Neuron (in vitro differentiated cells): ENCODE results near the gene FANK1.
"Not testable (repeated sequence)": the region's sequence is repeated elsewhere in the genome, so short reads cannot be mapped to it uniquely, and the experiment has no call there.

Experiments used
- H2AFZ ChIP-seq: one replicate; pipeline ENCODE4 v1.6.1; 2013; ENCODE audit warnings: low read depth, mild to moderate bottlenecking, inconsistent platforms, low read length, moderate library complexity
- H3K27me3 ChIP-seq: one replicate; pipeline ENCODE4 v1.6.1; 2013; ENCODE audit warnings: low read length; ENCODE audit not compliant: insufficient read depth
- H3K36me3 ChIP-seq: one replicate; pipeline ENCODE4 v1.6.1; 2013; ENCODE audit warnings: low read length; ENCODE audit not compliant: insufficient read depth
- H3K4me1 ChIP-seq: one replicate; pipeline ENCODE4 v1.6.1; 2013; ENCODE audit warnings: low read length; ENCODE audit not compliant: insufficient read depth
- H3K4me3 ChIP-seq: 2 replicates; pipeline ENCODE4 v1.5.1; 2013; ENCODE audit warnings: mild to moderate bottlenecking, low read length, moderate library complexity
- H3K9me3 ChIP-seq: one replicate; pipeline ENCODE4 v1.6.1; 2013; ENCODE audit warnings: low read length

The FANK1 gene

GRCh38 chr10:126042354-126042753, 146.0 kb downstream of the FANK1 start:
- Histone ChIP-seq H3K36me3 (no peaks in the 10 kb centered on the region), H3K4me1 (peaks cover 20% of the 10 kb centered on the region), H3K4me3 (no peak overlapping the region), H3K9me3 (no peaks in the 10 kb centered on the region), H3K27me3 (no peaks in the 10 kb centered on the region), H2AFZ (no peak overlapping the region)

- H3K9me3 ChIP-seq: no peaks in the 10 kb centered on the region
- no peak overlapping the region for H3K4me3 ChIP-seq
- H3K4me1 ChIP-seq: peaks cover 20% of the 10 kb centered on the region
- H3K36me3 ChIP-seq: no peaks in the 10 kb centered on the region
- H2AFZ ChIP-seq: no peak overlapping the region
- no peaks in the 10 kb centered on the region for H3K27me3 ChIP-seq
Measured at GRCh38 chr10:126042906-126043305, 146.5 kb downstream of the FANK1 start.

GRCh38 chr10:126043389-126043788, 147.0 kb downstream of the FANK1 start:
- no peaks in the 10 kb centered on the region for H3K9me3 ChIP-seq
- H2AFZ ChIP-seq: no peak overlapping the region
- H3K36me3 ChIP-seq: no peaks in the 10 kb centered on the region
- no peaks in the 10 kb centered on the region for H3K27me3 ChIP-seq
- H3K4me3 ChIP-seq: no peak overlapping the region
- H3K4me1 ChIP-seq: peaks cover 20% of the 10 kb centered on the region

- no peaks in the 10 kb centered on the region for H3K9me3 ChIP-seq
- H3K27me3 ChIP-seq: no peaks in the 10 kb centered on the region
- peaks cover 19% of the 10 kb centered on the region for H3K4me1 ChIP-seq
- no peaks in the 10 kb centered on the region for H3K36me3 ChIP-seq
- H3K4me3 ChIP-seq: no peak overlapping the region
- no peak overlapping the region for H2AFZ ChIP-seq
Measured at GRCh38 chr10:126045861-126046260, 149.5 kb downstream of the FANK1 start.

- H3K9me3 ChIP-seq: no peaks in the 10 kb centered on the region
- H3K36me3 ChIP-seq: no peaks in the 10 kb centered on the region
- no peak overlapping the region for H3K4me3 ChIP-seq
- H3K27me3 ChIP-seq: no peaks in the 10 kb centered on the region
- H3K4me1 ChIP-seq: peaks cover 9% of the 10 kb centered on the region
- no peak overlapping the region for H2AFZ ChIP-seq
Measured at GRCh38 chr10:126046831-126047230, 150.5 kb downstream of the FANK1 start.

GRCh38 chr10:126047749-126048148, 151.4 kb downstream of the FANK1 start:
- H3K9me3 ChIP-seq, H3K4me1 ChIP-seq, H3K36me3 ChIP-seq, H2AFZ ChIP-seq, H3K4me3 ChIP-seq, H3K27me3 ChIP-seq: not testable (repeated sequence)

GRCh38 chr10:126049759-126050700, 153.7 kb downstream of the FANK1 start:
- Histone ChIP-seq H3K4me3 (no peak overlapping the region), H3K4me1 (no peaks in the 10 kb centered on the region), H2AFZ (no peak overlapping the region), H3K9me3 (no peaks in the 10 kb centered on the region), H3K27me3 (no peaks in the 10 kb centered on the region), H3K36me3 (no peaks in the 10 kb centered on the region)

- H3K27me3 ChIP-seq: no peaks in the 10 kb centered on the region
- no peak overlapping the region for H2AFZ ChIP-seq
- H3K9me3 ChIP-seq: no peaks in the 10 kb centered on the region
- H3K4me1 ChIP-seq: no peaks in the 10 kb centered on the region
- no peaks in the 10 kb centered on the region for H3K36me3 ChIP-seq
- no peak overlapping the region for H3K4me3 ChIP-seq
Measured at GRCh38 chr10:126052171-126052570, 155.8 kb downstream of the FANK1 start.

- Histone ChIP-seq H3K4me1 (peaks cover 15% of the 10 kb centered on the region), H3K4me3 (no peak overlapping the region), H2AFZ (no peak overlapping the region), H3K27me3 (no peaks in the 10 kb centered on the region), H3K36me3 (no peaks in the 10 kb centered on the region), H3K9me3 (no peaks in the 10 kb centered on the region)
Measured at GRCh38 chr10:126054191-126054590, 157.8 kb downstream of the FANK1 start.

GRCh38 chr10:126057494-126057893, 161.1 kb downstream of the FANK1 start:
- H3K9me3 ChIP-seq: peaks cover 1% of the 10 kb centered on the region
- peaks cover 39% of the 10 kb centered on the region for H3K4me1 ChIP-seq
- H3K4me3 ChIP-seq: no peak overlapping the region
- no peak overlapping the region for H2AFZ ChIP-seq
- H3K36me3 ChIP-seq: no peaks in the 10 kb centered on the region
- no peaks in the 10 kb centered on the region for H3K27me3 ChIP-seq

- Histone ChIP-seq H3K4me3 (no peak overlapping the region), H3K36me3 (no peaks in the 10 kb centered on the region), H2AFZ (peak overlapping the region; percentile 80), H3K27me3 (no peaks in the 10 kb centered on the region), H3K4me1 (peaks cover 45% of the 10 kb centered on the region), H3K9me3 (peaks cover 1% of the 10 kb centered on the region)
Measured at GRCh38 chr10:126058104-126058503, 161.7 kb downstream of the FANK1 start.

GRCh38 chr10:126058507-126058906, 162.1 kb downstream of the FANK1 start:
- Histone ChIP-seq H3K27me3 (no peaks in the 10 kb centered on the region), H2AFZ (peak overlapping the region; percentile 80), H3K36me3 (no peaks in the 10 kb centered on the region), H3K9me3 (peaks cover 1% of the 10 kb centered on the region), H3K4me3 (peak overlapping the region; percentile 17), H3K4me1 (peaks cover 49% of the 10 kb centered on the region)
